ENCODE results near the gene TMEFF1.
"Not testable (repeated sequence)": the region's sequence is repeated elsewhere in the genome, so short reads cannot be mapped to it uniquely, and the experiment has no call there.

Gene TMEFF1

DNA sequence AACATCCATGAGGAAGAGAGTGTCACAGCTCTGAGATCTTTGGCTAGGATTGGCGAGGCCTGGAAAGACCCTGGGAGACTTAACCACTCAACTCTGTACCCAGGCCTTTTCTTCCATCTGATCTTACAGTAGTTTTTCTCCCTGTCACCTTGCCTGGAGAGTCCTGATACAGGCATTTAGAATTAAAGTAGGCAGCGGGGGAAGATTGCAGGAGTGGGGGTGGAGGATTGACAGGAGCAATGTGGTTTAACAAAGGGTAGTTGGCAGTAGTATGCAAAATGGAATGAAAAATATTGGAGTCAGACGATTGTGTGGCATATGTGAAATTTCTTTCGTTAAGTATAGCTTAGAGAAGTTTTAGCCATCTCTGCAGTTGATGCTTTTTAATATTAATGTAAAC is 16.9 kb downstream of the TMEFF1 start:
- no peak for DNase-seq (ENCODE audit: low read depth in 2 of 2)

DNA sequence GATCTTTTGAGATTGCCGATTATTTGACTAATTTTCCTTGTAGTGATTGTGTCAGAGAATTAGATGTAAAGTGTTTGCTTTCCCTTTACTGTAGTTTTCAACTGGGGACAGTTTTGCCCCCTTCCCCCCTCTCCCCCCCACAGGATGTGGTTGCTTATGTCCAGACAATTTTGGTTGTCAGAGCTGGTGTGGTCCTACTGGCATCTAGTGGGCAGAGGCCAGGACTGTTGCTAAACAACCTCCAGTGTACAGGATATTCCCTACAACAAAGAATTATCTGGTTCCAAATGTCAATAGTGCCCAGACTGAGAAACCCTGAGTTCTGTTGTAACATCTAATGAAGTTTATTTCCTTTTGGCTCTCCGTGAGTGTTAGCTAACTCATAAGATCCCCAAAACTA is 20.0 kb downstream of the TMEFF1 start:
- no peak for DNase-seq (ENCODE audit: low read depth in 2 of 2)

DNA sequence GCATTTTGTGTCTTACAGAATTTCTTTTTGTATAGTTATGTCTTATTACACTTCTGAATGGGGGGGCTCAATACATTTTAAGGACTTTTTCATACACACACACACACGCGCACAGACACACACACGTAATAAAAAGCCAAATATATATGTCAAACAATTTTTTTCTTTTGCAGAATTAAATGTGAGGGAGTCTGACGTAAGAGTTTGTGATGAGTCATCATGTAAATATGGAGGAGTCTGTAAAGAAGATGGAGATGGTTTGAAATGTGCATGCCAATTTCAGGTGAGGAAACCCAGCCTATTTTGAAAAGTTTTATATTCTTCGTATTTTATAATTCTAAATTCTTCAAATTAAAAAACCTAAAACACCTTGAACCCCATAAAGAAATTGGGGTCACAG is 25.6 kb downstream of the TMEFF1 start:
- DNase-seq (ENCODE audit: low read depth in 2 of 2) = peak in 1 of 2 experiments; percentile 17

DNA sequence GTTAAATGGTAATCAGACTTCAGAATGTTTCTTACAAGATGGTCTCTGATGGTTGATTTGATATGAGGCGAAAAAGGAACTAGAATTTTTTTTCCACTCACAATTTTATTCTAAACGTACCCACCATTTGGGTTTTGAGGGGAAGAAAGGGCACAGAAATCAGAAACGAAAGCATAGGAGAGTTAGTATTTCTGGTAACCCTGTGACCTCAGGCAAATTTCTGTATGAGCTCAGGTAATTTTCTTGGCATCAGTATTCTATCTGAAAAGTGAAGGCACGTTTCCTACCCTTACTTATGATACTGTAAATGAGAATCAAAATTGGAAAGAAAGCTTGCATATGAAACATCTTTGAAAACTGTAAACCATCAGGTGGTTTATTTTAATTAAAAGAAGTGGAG is 26.5 kb downstream of the TMEFF1 start:
- no peak for DNase-seq (ENCODE audit: low read depth in 2 of 2)

DNA sequence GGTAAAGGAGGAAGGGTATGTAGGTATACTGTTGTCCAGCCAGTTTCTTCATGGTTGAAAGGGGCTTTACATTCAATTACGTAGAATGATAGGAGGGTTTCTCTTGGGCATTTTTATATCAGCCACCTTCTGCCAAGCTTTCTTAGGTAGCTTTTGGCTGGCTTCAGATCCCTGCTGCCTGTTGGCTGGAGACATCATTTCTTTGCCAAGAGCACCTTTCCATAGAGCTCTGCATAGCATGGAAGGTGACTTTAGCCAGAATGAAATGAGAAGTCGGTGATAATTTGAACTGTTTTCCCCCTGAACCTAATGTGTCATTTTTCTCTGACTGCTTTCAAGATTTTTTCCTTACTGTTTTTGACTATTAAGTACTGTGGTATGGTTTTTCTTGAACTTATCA is 26.9 kb downstream of the TMEFF1 start:
- no peak for DNase-seq (ENCODE audit: low read depth in 2 of 2)

DNA sequence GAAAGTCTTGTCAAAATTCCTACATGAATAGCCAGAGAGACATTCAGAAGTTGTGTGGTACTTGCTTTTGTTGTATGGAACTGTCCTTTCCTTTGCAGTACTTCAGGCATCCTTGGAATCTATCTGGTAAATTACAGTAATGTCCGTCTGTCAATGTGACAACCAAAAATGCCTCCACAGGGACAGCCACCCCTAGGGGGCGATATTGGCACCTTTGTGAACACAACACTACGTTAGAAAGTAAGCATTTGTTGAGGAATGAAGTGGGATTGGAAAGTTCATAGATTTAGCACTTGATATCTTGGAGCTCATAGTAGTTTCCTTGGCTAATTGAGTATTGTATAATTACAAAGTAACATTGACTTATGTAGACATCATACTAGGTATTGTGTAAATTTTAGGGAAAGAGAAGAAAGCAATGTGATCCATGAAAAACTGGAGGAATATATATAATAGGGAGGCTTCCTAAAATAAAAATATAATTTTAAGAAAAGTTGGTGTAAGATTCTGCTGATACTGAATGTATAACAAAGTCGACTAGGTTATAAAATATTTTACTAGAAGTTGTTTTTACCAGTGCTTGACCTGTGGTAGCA is 32.7 kb downstream of the TMEFF1 start:
- no peak for DNase-seq (ENCODE audit: low read depth in 2 of 2)

DNA sequence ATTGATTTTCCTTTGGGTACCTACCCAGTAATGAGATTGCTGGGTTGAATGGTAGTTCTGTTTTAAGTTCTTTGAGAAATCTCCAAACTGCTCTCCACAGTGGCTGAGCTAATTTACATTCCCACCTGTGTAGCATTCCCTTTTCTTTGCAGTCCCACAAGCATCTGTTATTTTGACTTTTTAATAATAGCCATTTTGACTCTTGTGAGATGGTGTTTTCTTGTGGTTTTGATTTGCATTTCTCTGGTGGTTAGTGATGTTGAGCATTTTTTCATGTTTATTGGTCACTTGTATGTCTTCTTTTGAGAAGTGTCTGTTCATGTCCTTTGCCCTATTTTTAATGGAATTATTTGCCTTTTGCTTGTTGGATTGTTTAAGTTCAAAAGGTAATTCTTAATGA is 34.4 kb downstream of the TMEFF1 start:
- DNase-seq (ENCODE audit: low read depth in 2 of 2) = not testable (repeated sequence)

DNA sequence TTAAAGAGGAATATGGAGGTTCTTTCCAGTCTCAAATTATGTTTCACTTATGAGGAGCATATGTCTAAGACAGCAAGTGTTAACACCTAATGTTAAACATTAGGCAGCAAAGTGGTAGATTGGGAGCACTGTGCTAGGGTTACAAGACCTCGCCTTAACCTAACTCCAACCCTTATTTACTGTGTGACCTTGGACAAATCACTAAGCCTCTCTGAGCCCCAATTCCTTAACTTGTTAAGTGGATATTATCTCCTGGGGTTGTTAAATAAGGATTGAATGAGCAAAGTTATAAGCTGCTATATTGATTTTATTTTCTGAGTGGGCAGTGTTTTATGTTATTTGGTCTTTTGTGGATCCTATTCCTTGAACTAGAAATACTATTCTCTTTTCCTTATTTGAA is 38.3 kb downstream of the TMEFF1 start:
- no peak for DNase-seq (ENCODE audit: low read depth in 2 of 2)

DNA sequence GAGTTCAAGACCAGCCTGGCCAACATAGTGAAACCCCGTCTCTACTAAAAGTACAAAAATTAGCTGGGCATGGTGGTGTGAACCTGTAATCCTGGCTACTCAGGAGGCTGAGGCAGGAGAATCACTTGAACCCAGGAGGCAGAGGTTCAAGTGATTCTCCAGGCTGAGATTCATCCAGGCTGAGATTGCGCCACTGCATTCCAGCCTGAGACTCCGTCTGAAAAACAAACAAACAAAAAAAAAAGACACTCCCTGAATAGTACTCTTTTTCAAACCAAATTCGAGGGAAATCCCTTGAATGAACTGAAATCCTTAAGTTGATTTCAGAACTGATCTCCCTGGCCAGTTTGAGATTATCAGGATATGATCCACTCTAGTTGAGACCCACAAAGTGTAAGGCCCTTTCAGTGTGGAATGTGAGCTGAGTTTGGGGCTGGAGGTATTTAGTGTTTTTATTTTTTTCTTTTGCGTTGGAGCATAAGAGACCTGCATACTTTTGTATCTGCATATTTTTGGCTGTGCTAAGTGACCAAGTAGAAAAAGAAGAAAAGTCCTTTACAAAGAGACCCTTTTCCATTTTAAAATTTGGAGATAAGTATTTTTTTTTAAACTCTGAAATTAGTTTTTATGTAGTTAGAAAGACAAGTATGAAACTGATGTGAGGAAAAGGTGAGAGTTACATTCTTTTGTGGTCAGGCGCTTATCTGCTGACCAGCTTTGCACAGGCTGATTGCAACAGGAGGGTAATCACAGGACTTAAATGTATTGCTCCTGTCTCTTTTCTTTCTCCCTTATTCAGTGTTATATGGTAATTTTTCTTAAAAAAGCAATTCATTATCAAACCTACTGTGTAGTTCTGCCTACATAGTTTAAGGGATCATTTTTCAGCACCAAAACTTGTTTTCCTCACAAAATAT is 42.9 kb downstream of the TMEFF1 start:
- DNase-seq (ENCODE audit: low read depth in 2 of 2) = no peak

DNA sequence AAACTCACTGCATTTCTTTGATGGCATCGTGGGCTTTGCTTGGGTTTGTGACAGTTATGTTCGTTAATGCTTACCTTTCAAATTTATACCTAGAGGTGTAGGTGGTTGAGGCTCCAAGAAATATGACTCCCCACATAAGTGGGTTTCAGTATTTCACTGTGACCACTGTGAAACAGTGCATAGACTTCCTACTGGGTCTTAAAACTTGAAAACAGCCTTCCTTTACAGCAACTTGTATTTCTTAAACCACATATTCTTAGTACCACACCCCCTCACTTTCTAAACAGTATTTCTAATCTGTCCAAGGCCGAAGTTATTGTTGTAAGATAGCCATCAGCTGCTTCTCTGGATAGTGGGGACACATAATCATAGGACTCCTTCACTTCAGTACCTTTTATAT is 48.3 kb downstream of the TMEFF1 start:
- DNase-seq (ENCODE audit: low read depth in 2 of 2) = no peak

DNA sequence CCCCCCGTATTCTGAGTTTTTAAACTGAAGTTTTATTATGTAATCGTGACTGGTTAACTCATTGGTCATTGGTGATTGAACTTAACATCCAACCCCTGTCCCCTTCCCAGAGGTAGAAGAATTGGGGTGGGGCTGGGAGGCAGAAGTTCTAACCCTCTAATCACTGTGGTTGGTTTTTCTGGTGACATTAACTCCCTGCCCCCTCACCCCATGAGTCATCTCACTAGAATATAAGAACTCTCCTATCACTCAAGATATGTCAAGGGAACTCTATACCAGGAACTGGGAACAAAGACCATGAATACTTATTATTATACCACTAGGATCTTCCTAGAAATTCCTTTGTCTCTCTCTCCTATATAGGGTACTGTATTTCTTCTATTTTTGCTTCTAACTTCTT is 52.6 kb downstream of the TMEFF1 start:
- DNase-seq (ENCODE audit: low read depth in 2 of 2) = no peak

DNA sequence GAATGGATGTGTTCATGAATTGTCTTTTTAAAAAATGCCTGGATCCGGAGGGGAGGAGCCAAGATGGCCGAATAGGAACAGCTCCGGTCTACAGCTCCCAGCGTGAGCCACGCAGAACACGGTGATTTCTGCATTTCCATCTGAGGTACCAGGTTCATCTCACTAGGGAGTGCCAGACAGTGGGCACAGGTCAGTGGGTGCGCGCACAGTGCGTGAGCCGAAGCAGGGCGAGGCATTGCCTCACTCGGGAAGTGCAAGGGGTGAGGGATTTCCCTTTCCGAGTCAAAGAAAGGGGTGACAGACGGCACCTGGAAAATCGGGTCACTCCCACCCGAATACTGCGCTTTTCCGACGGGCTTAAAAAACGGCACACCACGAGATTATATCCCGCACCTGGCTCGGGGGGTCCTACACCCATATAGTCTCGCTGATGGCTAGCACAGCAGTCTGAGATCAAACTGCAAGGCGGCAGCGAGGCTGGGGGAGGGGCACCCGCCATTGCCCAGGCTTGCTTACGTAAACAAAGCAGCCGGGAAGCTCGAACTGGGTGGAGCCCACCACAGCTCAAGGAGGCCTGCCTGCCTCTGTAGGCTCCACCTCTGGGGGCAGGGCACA is 54.3 kb downstream of the TMEFF1 start:
- DNase-seq (ENCODE audit: low read depth in 2 of 2) = not testable (repeated sequence)

DNA sequence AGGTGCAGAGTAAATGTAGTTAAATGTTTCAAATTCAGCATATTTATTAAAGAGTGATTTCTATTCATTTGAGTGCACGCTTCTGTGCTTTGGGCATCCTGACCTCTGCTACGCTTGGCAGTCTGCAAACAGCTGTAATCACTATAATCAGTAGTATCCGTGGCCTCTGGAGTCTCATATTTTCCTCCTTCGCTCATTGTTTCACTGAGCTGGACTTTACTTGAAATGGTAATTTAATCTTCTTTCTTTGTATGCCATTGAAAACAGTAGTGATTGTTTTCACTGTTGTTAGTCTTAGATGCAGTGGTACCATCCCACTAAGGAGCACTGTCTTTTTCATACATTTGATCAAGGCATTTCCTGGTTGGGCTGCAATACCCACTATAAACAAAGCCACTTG is 61.5 kb downstream of the TMEFF1 start:
- no peak for DNase-seq (ENCODE audit: low read depth in 2 of 2)

DNA sequence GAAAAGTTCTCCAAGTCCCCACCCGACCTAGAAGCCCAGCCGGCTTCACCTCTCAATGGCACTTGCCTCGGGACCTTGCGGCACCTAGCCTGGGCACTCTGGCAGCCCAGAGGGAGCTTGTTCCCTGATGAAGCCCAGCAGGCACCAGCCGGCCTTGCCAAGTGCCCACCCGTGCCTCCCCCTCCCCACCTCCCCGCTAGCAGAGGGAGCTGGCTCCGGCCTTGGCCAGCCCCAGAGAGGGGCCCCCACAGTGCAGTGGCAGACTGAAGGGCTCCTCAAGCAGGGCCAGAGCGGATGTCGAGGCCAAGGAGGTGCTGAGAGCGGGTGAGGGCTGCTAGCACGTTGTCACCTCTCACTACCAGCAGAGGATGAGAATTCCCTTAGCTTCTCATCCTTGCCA is 67.4 kb downstream of the TMEFF1 start:
- no peak for DNase-seq (ENCODE audit: low read depth in 2 of 2)

DNA sequence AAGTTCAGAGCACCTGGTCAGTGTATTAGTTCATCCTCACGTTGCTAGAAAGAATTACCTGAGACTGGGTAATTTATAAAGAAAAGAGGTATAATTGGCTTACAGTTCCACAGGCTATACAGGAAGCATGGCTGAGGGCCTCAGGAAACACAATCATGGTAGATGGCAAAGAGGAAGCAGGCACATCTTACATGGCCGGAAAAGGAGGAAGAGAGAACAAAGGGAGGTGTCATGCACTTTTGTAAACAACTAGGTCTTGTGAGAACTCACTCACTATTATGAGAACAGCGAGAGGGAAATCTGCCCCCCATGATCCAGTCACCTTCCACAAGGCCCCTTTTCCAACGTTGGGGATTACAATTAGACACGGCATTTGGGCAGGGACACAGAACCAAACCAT is 76.1 kb downstream of the TMEFF1 start:
- no peak for DNase-seq (ENCODE audit: low read depth in 2 of 2)

DNA sequence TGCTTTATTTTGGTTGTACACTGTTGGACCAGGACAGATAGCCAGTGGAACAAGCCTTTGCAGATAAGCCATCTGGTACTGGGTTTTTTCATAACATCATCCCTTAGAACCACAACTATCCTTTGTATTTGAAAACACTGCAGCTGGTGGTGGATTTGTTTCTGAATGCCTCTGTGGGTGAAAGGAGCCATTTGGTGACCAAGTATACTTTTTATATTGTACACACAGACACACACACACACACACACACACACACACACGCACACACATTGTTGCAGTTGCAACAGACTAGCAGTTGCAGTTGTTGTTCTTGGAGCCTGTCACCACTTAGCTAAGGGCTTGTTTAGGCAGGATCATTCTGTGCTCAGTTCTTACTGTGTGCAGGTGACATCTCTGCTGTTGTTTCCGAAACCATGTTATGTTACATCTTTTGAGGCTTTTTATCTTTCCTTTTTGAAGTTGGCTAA is 82.0 kb downstream of the TMEFF1 start:
- DNase-seq (ENCODE audit: low read depth in 2 of 2) = no peak

DNA sequence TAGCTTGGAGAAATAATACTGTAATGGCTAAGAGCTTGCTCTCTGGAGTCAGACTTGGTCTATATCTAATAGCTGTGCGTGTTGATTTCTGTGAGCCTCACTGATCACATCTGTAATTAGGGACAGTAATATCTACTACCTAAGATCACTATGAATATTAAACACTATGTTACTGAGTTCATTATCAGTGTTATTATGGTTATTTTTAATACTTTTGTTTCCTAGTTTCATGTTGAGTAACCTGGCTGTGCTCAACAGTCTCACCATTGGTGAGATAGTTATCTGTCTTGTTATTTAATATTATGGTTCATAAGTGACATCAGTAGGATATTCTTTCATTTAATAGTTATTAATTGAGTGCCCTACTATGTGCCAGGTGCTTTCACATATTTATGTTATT is 82.5 kb downstream of the TMEFF1 start:
- no peak for DNase-seq (ENCODE audit: low read depth in 2 of 2)

DNA sequence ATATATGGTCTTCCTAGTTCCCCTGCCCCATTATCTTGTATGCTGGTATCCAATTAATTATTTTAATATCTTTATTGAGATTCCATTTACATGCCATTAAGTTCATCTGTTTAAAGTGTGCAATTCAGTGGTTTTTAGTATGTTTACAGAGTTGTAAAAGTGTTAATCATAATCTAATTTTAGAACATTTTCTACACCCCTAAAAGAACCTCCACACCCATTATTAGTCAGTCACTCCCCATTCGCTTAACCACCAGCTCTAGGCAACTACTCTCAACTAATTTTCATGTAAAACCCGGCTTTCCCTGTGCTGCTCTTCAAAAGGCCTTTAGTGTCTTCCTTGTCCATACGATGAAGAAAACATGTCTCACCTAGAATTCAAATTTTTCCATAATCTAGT is 84.1 kb downstream of the TMEFF1 start:
- no peak for DNase-seq (ENCODE audit: low read depth in 2 of 2)

DNA sequence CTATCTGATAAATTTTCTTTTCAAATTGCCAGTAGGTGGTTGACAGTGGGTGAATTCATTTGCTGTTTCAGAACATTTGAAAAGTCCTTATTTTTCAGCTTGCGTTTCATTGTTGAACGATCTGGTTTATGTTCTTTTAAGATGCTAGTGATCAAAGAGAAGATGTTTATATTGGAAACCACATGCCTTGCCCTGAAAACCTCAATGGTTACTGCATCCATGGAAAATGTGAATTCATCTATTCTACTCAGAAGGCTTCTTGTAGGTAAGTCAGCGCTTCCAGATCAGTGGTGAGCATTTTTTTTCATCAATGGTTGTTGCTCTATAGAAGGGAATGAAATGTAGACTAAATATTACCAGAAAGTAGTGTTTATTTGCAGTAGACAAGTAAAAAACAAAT is 88.3 kb downstream of the TMEFF1 start:
- DNase-seq (ENCODE audit: low read depth in 2 of 2) = no peak

DNA sequence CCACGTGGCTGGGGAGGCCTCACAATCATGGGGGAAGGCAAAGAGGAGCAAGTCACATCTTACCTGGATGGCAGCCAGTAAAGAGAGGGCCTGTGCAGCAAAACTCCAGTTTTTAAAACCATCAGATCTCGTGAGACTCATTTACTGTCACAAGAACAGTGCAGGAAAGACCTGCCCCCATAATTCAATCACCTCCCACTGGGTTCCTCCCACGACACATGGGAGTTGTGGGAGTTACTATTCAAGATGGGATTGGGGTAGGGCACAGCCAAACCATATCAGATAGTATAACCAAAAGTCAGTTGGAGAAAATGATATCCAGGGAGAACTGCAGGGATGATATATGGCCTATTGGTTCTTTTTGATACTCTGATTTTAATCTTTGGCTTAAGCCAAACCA is 94.9 kb downstream of the TMEFF1 start:
- no peak for DNase-seq (ENCODE audit: low read depth in 2 of 2)

DNA sequence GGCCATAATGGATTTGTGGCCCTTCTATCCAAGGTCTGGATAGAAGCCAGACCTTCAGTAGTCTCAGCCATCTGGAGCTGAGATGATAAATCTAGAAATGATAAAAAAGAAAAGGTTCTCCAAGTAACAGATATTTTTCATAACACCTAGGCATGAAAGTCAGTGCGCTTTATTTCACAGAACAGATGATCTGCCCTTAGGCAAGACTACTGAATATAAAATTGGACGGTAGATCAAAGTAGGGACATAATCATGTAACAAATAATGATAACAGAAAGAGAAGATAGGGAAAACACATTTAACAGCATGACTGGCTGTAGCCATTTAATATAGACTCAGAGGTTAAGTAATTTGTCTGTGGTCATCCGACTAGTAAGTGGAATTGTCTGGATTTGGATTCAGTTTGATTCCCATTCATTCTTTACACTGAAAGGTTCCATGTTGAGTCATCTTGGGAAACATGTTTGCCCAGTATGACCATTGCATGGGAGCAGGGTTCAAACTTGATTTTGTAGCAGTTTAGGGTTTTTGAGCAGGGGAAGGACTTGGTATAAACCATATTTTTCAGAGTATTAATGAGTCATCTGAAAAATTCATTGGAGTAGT is 100.8 kb downstream of the TMEFF1 start:
- no peak for DNase-seq (ENCODE audit: low read depth in 2 of 2)

DNA sequence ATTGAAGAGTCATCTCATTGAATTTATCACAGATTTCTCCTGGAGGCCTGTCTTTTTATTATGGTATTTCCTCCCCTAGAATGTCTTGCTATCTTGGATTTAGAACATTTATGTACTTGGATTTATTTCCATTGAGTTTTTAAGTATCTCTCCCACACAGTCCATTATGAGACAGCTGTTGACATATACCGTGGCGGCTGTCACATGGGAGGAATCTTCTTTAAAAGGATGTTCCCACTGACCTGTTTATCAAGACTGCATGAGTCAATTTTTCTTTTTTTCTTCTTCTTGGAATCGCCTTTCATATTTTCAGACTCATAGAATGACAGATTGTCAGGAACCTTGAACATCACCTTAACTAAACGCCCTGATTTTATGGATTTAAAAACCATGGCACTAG is 102.1 kb downstream of the TMEFF1 start:
- no peak for DNase-seq (ENCODE audit: low read depth in 2 of 2)

Measured in fibroblast of skin of left quadriceps (primary cell).